Testis (tissue), 2 donors: ENCODE measurements around the gene GGT5.

Experiments
- POLR2A ChIP-seq: fragments of 450-650 bp; IDR thresholded peaks from one replicate; pipeline ENCODE4 v1.6.1; 2017; ENCODE audit warnings: antibody characterized with exemption, mild to moderate bottlenecking, moderate library complexity
- TF ChIP-seq, protein P1 (sequence below), 3 experiments: fragments of 450-650 bp in 2 of 3; fragments of 200-600 bp in 1 of 3; sonication (generic) in 1 of 3; IDR thresholded peaks; one replicate each; pipeline ENCODE4 v1.5.1; 2016 to 2019; ENCODE audit warnings: antibody characterized with exemption in 3 of 3, mild to moderate bottlenecking in 2 of 3, moderate library complexity in 1 of 3

DNA sequence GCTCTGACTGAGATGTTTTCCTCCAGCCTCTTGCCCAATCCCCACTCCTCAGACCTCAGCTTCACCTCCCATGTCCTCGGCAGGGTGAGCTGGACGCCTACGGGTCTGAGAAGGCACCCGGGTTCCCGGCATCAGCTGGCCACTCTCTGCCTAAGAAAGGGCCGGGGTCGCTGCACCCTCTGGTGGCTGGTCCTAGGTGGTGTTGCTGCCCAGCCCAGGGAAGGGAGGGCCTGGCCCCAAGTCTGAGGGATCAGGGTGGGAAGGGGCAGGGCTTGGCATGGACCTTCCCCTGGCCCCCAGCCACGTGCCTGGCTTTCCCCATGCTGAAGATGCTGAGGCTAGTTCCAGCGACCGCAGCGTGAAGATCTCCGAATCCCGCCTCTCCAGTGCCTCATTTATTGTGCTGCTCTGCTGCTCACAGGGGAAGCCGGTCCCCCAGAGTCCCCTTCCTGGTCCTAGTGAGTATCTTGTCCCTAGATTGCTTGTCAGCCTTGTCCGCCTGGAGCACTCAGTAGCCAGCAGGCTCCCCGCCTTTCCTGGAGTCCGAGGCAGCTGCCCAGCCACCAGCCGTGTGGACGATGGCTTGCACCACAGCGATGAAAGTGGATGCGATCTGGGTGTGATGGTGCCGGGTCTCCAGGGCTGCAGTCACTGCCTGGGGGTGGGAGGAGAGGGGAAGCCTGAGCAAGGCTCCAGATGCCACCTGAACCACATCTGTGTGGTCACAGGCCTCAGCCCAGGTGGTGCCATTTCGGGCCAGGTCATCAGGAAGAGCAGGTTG lies 2.9 kb upstream of the GGT5 start:
- TF ChIP-seq, protein P1, sequence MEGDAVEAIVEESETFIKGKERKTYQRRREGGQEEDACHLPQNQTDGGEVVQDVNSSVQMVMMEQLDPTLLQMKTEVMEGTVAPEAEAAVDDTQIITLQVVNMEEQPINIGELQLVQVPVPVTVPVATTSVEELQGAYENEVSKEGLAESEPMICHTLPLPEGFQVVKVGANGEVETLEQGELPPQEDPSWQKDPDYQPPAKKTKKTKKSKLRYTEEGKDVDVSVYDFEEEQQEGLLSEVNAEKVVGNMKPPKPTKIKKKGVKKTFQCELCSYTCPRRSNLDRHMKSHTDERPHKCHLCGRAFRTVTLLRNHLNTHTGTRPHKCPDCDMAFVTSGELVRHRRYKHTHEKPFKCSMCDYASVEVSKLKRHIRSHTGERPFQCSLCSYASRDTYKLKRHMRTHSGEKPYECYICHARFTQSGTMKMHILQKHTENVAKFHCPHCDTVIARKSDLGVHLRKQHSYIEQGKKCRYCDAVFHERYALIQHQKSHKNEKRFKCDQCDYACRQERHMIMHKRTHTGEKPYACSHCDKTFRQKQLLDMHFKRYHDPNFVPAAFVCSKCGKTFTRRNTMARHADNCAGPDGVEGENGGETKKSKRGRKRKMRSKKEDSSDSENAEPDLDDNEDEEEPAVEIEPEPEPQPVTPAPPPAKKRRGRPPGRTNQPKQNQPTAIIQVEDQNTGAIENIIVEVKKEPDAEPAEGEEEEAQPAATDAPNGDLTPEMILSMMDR (IDR thresholded peaks at IDR 0.05), result peak; percentile 82 to 93 (median 93)
- TF ChIP-seq POLR2A, result no peak
